ENCODE data around the gene ACSM4.

DNA sequence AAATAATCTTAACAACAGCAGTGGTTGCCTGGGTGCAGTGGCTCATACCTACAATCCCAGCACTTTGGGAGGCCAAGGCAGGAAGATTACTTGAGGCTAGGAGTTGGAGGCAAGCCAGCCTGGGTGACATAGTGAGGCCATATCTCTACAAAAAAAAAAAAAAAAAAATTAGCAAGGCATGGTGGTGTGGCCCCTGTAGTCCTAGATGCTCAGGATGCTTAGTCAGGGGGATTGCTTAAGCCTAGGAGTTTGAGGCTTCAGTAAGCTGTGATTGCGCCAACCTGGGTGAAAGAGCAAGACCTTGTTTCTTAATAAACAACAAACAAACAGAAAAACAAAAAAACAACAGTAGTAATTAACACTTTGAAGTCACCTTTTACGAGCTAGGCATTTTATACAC, 642 bp upstream of the ACSM4 start:
- TF ChIP-seq CTCF (IDR thresholded peaks at IDR 0.05) (no peak), POLR2AphosphoS5 (IDR thresholded peaks at IDR 0.05) (no peak), POLR2A (IDR thresholded peaks at IDR 0.05; ENCODE audit: low read depth) (no peak)

Measured in esophagus muscularis mucosa (tissue), 3 donors.